Fibroblast of skin of right quadriceps (primary cell): ENCODE results near the gene ZNF644.
"Not testable (repeated sequence)": the region's sequence is repeated elsewhere in the genome, so short reads cannot be mapped to it uniquely, and the experiment has no call there.

Source experiments
- DNase-seq: peaks from one replicate; pipeline ENCODE4 v3.0.0-alpha.2; 2013

Gene ZNF644

GRCh38 chr1:90977522-90977921 lies 44.3 kb downstream of the ZNF644 start:
- no peak for DNase-seq

- DNase-seq = peak; percentile 47
Measured at GRCh38 chr1:90973897-90974798, 47.7 kb downstream of the ZNF644 start.

- no peak for DNase-seq
Measured at GRCh38 chr1:90970208-90970607, 51.6 kb downstream of the ZNF644 start.

GRCh38 chr1:90969241-90969640 lies 52.6 kb downstream of the ZNF644 start:
- DNase-seq = no peak

GRCh38 chr1:90964444-90965035 lies 57.3 kb downstream of the ZNF644 start:
- peak; percentile 11 for DNase-seq

GRCh38 chr1:90963651-90964050 lies 58.2 kb downstream of the ZNF644 start:
- DNase-seq = no peak

GRCh38 chr1:90963236-90963635 lies 58.6 kb downstream of the ZNF644 start:
- no peak for DNase-seq

- DNase-seq = peak; percentile 7
Measured at GRCh38 chr1:90959352-90960206, 62.3 kb downstream of the ZNF644 start.

- no peak for DNase-seq
Measured at GRCh38 chr1:90957497-90957896, 64.3 kb downstream of the ZNF644 start.

GRCh38 chr1:90955769-90956168 lies 66.1 kb downstream of the ZNF644 start:
- DNase-seq = no peak

GRCh38 chr1:90952906-90953305 lies 68.9 kb downstream of the ZNF644 start:
- DNase-seq = no peak

- DNase-seq = no peak
Measured at GRCh38 chr1:90951009-90951408, 70.8 kb downstream of the ZNF644 start.

- DNase-seq = no peak
Measured at GRCh38 chr1:90948301-90948700, 73.5 kb downstream of the ZNF644 start.

GRCh38 chr1:90946630-90947029 lies 75.2 kb downstream of the ZNF644 start:
- no peak for DNase-seq

- no peak for DNase-seq
Measured at GRCh38 chr1:90945287-90945686, 76.5 kb downstream of the ZNF644 start.

GRCh38 chr1:90943966-90944365 lies 77.9 kb downstream of the ZNF644 start:
- DNase-seq = no peak

GRCh38 chr1:90940746-90941145 lies 81.1 kb downstream of the ZNF644 start:
- no peak for DNase-seq

- no peak for DNase-seq
Measured at GRCh38 chr1:90936731-90937130, 85.1 kb downstream of the ZNF644 start.

GRCh38 chr1:90936061-90936460 lies 85.8 kb downstream of the ZNF644 start:
- DNase-seq = no peak

- not testable (repeated sequence) for DNase-seq
Measured at GRCh38 chr1:90928231-90928630, 93.6 kb downstream of the ZNF644 start.

- not testable (repeated sequence) for DNase-seq
Measured at GRCh38 chr1:90927674-90928073, 94.2 kb downstream of the ZNF644 start.

GRCh38 chr1:90926971-90927370 lies 94.9 kb downstream of the ZNF644 start:
- DNase-seq = no peak
